Endothelial cell of umbilical vein (primary cell): ENCODE data around the gene SEMA7A. TPM values are rescaled to one million over a fixed set of nuclear protein-coding genes. Genes with fewer than 3 reads are reported as not detected.

Experiments
- BruUV-seq: library from RNA; stranded (reverse); fragments of 400-500 nt; replicated peaks from 2 replicates; lab custom pipeline; 2021; lab: Mats Ljungman, UMichigan
- CTCF ChIA-PET: fragments of 300-600, 350-600 bp; sonication (Branson Sonifier 250); formaldehyde crosslinking; loops from one replicate; lab custom pipeline; 2021; ENCODE audit warnings: antibody characterized with exemption, inconsistent platforms; lab: Charles Lee
- POLR2A ChIA-PET: fragments of 300-600, 350-600 bp; sonication (Branson Sonifier 250); formaldehyde crosslinking; loops from one replicate; lab custom pipeline; 2021; ENCODE audit warnings: antibody characterized with exemption, inconsistent platforms; lab: Charles Lee
- DNase-seq: peaks from one replicate; pipeline ENCODE4 v3.0.0-alpha.2; 2011; ENCODE audit warnings: low read depth, low spot score
- FAIRE-seq: peaks from 2 replicates; lab custom pipeline; 2011; peaks lifted over from hg19 to GRCh38; lab: Jason Lieb, UNC
- H2AFZ ChIP-seq: 2 replicates; pipeline ENCODE4 v1.6.0; 2012; ENCODE audit warnings: low read depth, low read length, control low read depth, inconsistent platforms
- H3K27ac ChIP-seq: 2 replicates; pipeline ENCODE4 v1.5.1; 2011; ENCODE audit warnings: low read depth, mild to moderate bottlenecking, control low read depth, low read length, moderate library complexity; ENCODE audit not compliant: insufficient read depth
- H3K27me3 ChIP-seq, 2 experiments: 2 replicates each; pipeline versions ENCODE4 v1.6.0 to v1.6.1; 2011; ENCODE audit warnings: low read length in 2 of 2, mixed read lengths in 1 of 2; ENCODE audit not compliant: control insufficient read depth in 2 of 2, insufficient read depth in 2 of 2
- H3K36me3 ChIP-seq, 2 experiments: 2 replicates in 1 of 2; 3 replicates in 1 of 2; pipeline ENCODE4 v1.5.1; 2011; ENCODE audit warnings: low read length in 2 of 2, mild to moderate bottlenecking in 1 of 2, moderate library complexity in 1 of 2; ENCODE audit not compliant: control insufficient read depth in 2 of 2, insufficient read depth in 2 of 2; ENCODE audit errors: extremely low read depth in 1 of 2
- H3K4me1 ChIP-seq: 3 replicates; pipeline ENCODE4 v1.5.1; 2011; ENCODE audit warnings: mild to moderate bottlenecking, low read length; ENCODE audit not compliant: control insufficient read depth, insufficient read depth; ENCODE audit errors: extremely low read depth
- H3K4me2 ChIP-seq: 2 replicates; pipeline ENCODE4 v1.6.1; 2011; ENCODE audit warnings: low read length, control low read depth, mixed read lengths; ENCODE audit not compliant: insufficient read depth
- H3K4me3 ChIP-seq, 3 experiments: fragments of 200-600 bp in 1 of 3; sonication (generic), shearing (Covaris generic) in 1 of 3; replicated peaks in 1 of 3; 2 replicates each; pipeline ENCODE4 v1.5.1; 2011 to 2016; ENCODE audit warnings: control low read depth in 3 of 3, low read length in 3 of 3, mild to moderate bottlenecking in 2 of 3, inconsistent platforms in 1 of 3, low read depth in 1 of 3, moderate library complexity in 1 of 3; ENCODE audit not compliant: insufficient read depth in 1 of 3
- H3K79me2 ChIP-seq: 2 replicates; pipeline ENCODE4 v1.6.0; 2012; ENCODE audit warnings: low read length, inconsistent platforms; ENCODE audit not compliant: control insufficient read depth, insufficient read depth
- H3K9ac ChIP-seq: replicated peaks from 2 replicates; pipeline ENCODE3; 2011; ENCODE audit warnings: low read length, control low read depth; ENCODE audit not compliant: insufficient read depth; ENCODE audit errors: extremely low read depth
- H3K9me1 ChIP-seq: replicated peaks from 3 replicates; pipeline ENCODE4 v1.6.0; 2011; ENCODE audit warnings: mild to moderate bottlenecking, low read length; ENCODE audit not compliant: control insufficient read depth, insufficient read depth; ENCODE audit errors: extremely low read depth
- H3K9me3 ChIP-seq: replicated peaks from 2 replicates; pipeline ENCODE4 v1.5.1; 2012; ENCODE audit warnings: low read length, inconsistent platforms; ENCODE audit not compliant: control insufficient read depth, insufficient read depth
- H4K20me1 ChIP-seq: replicated peaks from 2 replicates; pipeline ENCODE3; 2011; ENCODE audit warnings: mild to moderate bottlenecking, low read length; ENCODE audit not compliant: control insufficient read depth, insufficient read depth; ENCODE audit errors: extremely low read depth
- EZH2 ChIP-seq: IDR thresholded peaks from 2 replicates; pipeline ENCODE4 v1.6.1; 2012; ENCODE audit warnings: borderline replicate concordance, low read depth, mild to moderate bottlenecking, moderate library complexity, low read length, inconsistent platforms; ENCODE audit not compliant: severe bottlenecking
- GATA2 ChIP-seq: IDR thresholded peaks from 2 replicates; pipeline ENCODE4 v1.7.0; 2011; ENCODE audit warnings: low read depth, mild to moderate bottlenecking, moderate library complexity, mixed read lengths, low read length; ENCODE audit not compliant: insufficient read length, insufficient read depth
- JUN ChIP-seq: IDR thresholded peaks from 2 replicates; pipeline ENCODE4 v1.6.1; 2011; ENCODE audit warnings: borderline replicate concordance, low read depth; ENCODE audit not compliant: insufficient read length, insufficient read depth
- MYC ChIP-seq: IDR thresholded peaks from one replicate; pipeline ENCODE4 v1.6.1; 2011; ENCODE audit warnings: mild to moderate bottlenecking, low read depth, low read length
- POLR2A ChIP-seq: IDR thresholded peaks from 2 replicates; pipeline ENCODE4 v1.6.1; 2012; ENCODE audit warnings: low read depth, mild to moderate bottlenecking, control low read depth, low read length
- POLR2AphosphoS5 ChIP-seq: IDR thresholded peaks from 2 replicates; pipeline ENCODE4 v1.6.1; 2012; ENCODE audit warnings: low read depth, mild to moderate bottlenecking, control low read depth, low read length, moderate library complexity; ENCODE audit not compliant: insufficient read depth
- dilution Hi-C: fragments of 300-500 bp; cut with MboI; formaldehyde crosslinking; loops from one replicate; pipeline ENCODE4 v1.15.0; 2019; ENCODE audit warnings: low sequenced_read_pairs; ENCODE audit not compliant: extremely low pct_ligation_motif_present
- intact Hi-C: fragments of 100-400 bp; cut with micrococcal nuclease; formaldehyde crosslinking; loops from one replicate; pipeline ENCODE4 v1.10.0; 2022
- polyA plus RNA-seq, 4 experiments: library from polyadenylated mRNA; depleted of rRNA in 3 of 4; stranded (reverse) in 3 of 4; unstranded in 1 of 4; fragments of >200 nt; gene quantifications; 2 replicates each; pipeline versions ENCODE4 v1.2.1 to v1.2.3, GENCODE V29; 2011 to 2012; ENCODE audit warnings: missing spikeins in 1 of 4
- total RNA-seq: library from RNA; stranded (reverse); gene quantifications from 2 replicates; pipeline ENCODE4 v1.2.3, GENCODE V29; 2021
- TF ChIP-seq, protein P1 (sequence below), 2 donors: IDR thresholded peaks; 1 replicate in 1 of 2; 2 replicates in 1 of 2; pipeline ENCODE4 v1.5.1; 2011; ENCODE audit warnings: low read length in 2 of 2, mild to moderate bottlenecking in 2 of 2, moderate library complexity in 2 of 2, control low read depth in 1 of 2, inconsistent platforms in 1 of 2, low read depth in 1 of 2; ENCODE audit not compliant: insufficient read depth in 1 of 2; ENCODE audit errors: extremely low read depth in 1 of 2
- TF ChIP-seq, protein P2 (sequence below): IDR thresholded peaks from 2 replicates; pipeline ENCODE4 v1.6.1; 2011; ENCODE audit not compliant: insufficient read depth, insufficient read length

Gene SEMA7A
- total and polyA plus RNA-seq, 2 donors (not counting 3 experiments of a cell fraction or from before 2014, with no cell fraction given), result 1.7 to 2.0 TPM

DNA sequence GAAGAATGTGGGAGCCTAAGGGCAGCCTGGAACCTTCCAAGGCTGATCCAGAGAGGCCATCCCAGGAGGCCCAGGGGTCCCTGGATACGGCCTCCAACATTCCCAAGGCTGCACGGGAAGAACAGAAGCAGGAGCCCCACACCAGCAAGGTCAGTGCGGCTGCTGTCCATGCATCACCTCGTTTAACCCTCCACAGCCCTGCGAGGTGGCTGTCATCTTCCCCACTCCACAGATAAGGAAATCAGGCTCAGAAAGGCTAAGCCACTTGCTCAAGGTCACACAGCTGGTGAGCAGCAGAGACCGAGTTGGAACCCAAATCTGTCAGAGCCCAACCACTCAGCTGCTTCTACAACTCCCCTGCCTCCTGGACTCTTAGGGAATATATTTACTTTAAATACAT, 21.6 kb downstream of the SEMA7A start:
- H3K4me1 ChIP-seq, result no peaks in the 10 kb centered on the region
- no peak overlapping the region for H3K4me3 ChIP-seq
- TF ChIP-seq GATA2 (no peak), POLR2AphosphoS5 (no peak), MYC (no peak), JUN (no peak)
- TF ChIP-seq, protein P1, sequence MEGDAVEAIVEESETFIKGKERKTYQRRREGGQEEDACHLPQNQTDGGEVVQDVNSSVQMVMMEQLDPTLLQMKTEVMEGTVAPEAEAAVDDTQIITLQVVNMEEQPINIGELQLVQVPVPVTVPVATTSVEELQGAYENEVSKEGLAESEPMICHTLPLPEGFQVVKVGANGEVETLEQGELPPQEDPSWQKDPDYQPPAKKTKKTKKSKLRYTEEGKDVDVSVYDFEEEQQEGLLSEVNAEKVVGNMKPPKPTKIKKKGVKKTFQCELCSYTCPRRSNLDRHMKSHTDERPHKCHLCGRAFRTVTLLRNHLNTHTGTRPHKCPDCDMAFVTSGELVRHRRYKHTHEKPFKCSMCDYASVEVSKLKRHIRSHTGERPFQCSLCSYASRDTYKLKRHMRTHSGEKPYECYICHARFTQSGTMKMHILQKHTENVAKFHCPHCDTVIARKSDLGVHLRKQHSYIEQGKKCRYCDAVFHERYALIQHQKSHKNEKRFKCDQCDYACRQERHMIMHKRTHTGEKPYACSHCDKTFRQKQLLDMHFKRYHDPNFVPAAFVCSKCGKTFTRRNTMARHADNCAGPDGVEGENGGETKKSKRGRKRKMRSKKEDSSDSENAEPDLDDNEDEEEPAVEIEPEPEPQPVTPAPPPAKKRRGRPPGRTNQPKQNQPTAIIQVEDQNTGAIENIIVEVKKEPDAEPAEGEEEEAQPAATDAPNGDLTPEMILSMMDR (IDR thresholded peaks at IDR 0.05; ENCODE audit: extremely low read depth in 1 of 2, insufficient read depth in 1 of 2, low read depth in 1 of 2, low read length in 2 of 2), result no peak
- H3K4me2 ChIP-seq, result no peak overlapping the region
- H3K9me3 ChIP-seq, result no peaks in the 10 kb centered on the region
- H3K9me1 ChIP-seq, result no peaks in the 10 kb centered on the region
- dilution Hi-C loops, result no loop called here
- ChIA-PET CTCF (interaction anchor here (0.9 to 1.2 kb wide), 3 partner anchors 9 to 27 kb away, joined by 3 to 5 read pairs (median 3); no protein-coding TSS in a partner anchor), POLR2A (no interaction called here)
- H3K79me2 ChIP-seq, result no peaks in the 10 kb centered on the region
- no peaks in the 10 kb centered on the region for H3K27me3 ChIP-seq
- no peak overlapping the region for H3K27ac ChIP-seq
- H3K9ac ChIP-seq, result no peak overlapping the region
- DNase-seq (no peak), FAIRE-seq (no peak)
- intact Hi-C loops, result no loop called here
- no TSS peak for BruUV-seq
- no peaks in the 10 kb centered on the region for H4K20me1 ChIP-seq
- no peaks in the 10 kb centered on the region for H3K36me3 ChIP-seq
- no peak overlapping the region for H2AFZ ChIP-seq

DNA sequence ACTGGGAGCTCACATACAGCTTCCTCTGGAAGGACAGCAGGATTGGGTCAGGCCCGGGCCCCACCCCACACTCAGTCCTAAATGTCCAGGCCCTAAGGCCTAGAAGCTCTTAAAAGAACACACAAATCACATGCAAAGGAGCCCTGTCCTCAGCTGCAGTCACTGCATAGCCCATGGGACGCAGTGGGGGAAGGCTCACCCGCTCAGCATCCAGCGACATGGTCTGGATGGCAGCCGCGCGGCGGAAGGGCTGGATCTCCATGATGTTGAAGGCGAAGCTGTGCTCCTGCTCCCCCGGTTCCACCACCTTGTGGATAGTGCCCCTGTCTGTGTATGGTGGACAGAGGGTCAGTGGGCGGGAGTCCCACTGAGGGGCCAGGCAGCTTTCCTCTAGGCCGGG, 22.1 kb downstream of the SEMA7A start:
- H3K4me3 ChIP-seq, result no peak overlapping the region
- BruUV-seq, result no TSS peak
- H2AFZ ChIP-seq, result no peak overlapping the region
- no peaks in the 10 kb centered on the region for H3K79me2 ChIP-seq
- no peaks in the 10 kb centered on the region for H3K36me3 ChIP-seq
- intact Hi-C loops, result no loop called here
- FAIRE-seq (no peak), DNase-seq (no peak)
- no peaks in the 10 kb centered on the region for H4K20me1 ChIP-seq
- no peak overlapping the region for H3K4me2 ChIP-seq
- POLR2A ChIA-PET, result no interaction called here
- no peak overlapping the region for H3K9ac ChIP-seq
- CTCF ChIA-PET, result interaction anchor here (0.9 to 1.2 kb wide), 2 partner anchors 10 to 27 kb away, joined by 3 read pairs; no protein-coding TSS in a partner anchor
- H3K9me3 ChIP-seq, result no peaks in the 10 kb centered on the region
- H3K27me3 ChIP-seq, result peaks cover 0 to 3% of the 10 kb centered on the region in 2 experiments
- no peak for TF ChIP-seq POLR2A
- TF ChIP-seq, protein P2, sequence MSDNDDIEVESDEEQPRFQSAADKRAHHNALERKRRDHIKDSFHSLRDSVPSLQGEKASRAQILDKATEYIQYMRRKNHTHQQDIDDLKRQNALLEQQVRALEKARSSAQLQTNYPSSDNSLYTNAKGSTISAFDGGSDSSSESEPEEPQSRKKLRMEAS, result no peak
- no peak for TF ChIP-seq MYC
- TF ChIP-seq EZH2, result no peak
- TF ChIP-seq, protein P1 (IDR thresholded peaks at IDR 0.05; ENCODE audit: extremely low read depth in 1 of 2, insufficient read depth in 1 of 2, low read depth in 1 of 2, low read length in 2 of 2), result no peak
- no peaks in the 10 kb centered on the region for H3K4me1 ChIP-seq
- dilution Hi-C loops, result no loop called here
- H3K27ac ChIP-seq, result no peak overlapping the region
- H3K9me1 ChIP-seq, result no peaks in the 10 kb centered on the region
